HG03139 (cell line): Measurements from ENCODE around the gene ADIPOR2.
A peak's percentile ranks its signal among the peaks of the same experiment; 100 is the strongest.

Experiments
- ATAC-seq: cut with Tn5 transposase; IDR thresholded peaks from one replicate; pipeline ENCODE4 v1.9.1; 2021; ENCODE audit not compliant: unreplicated experiment

Gene ADIPOR2

DNA sequence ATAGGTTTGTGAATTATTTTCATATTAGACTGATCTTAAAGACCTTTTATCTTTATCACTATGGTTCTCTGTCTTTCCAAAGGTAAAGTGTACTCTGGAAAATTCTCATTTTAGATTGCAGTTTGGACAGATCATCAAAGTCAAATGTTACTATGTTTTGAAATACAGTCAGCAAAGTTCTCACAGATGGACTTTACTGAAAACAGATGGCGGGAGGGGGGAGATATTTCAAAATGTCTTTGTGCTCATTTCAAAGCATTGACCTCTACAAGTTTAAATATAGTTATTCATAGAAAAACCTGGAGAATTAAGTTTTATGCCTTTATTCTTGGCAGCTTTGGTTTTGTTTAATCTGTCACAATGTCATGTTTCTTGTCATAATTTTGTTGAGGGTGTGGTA, 77.7 kb downstream of the ADIPOR2 start:
- no peak for ATAC-seq

DNA sequence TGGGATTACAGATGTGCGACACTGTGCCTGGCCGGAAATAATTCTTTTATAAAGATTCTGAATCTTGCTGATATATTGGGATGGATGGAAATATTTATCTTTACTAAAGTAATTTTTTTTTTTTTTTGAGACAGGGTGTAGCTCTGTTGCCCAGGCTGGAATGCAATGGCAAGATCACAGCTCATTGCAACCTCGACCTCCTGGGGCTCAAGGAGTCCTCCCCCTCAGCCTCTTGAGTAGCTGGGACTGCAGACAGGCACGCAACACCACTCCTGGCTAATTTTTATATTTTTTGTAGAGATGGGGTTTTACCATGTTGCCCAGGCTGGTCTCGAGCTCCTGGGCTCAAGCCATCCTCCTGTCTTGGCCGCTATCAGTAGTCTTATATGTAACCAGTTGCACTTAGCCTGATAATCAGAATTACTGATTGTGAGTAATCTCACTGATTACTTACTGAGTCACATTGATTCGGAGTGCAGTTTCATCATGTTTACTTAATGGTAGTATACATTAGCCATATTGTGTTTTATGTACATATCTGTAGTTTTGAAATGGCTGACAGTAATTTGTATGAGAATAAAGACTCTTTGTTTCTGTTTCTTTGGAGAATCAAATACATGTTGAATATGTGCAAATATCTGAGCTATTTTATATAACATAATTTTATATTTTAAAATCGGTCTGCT, 79.1 kb downstream of the ADIPOR2 start:
- no peak for ATAC-seq

DNA sequence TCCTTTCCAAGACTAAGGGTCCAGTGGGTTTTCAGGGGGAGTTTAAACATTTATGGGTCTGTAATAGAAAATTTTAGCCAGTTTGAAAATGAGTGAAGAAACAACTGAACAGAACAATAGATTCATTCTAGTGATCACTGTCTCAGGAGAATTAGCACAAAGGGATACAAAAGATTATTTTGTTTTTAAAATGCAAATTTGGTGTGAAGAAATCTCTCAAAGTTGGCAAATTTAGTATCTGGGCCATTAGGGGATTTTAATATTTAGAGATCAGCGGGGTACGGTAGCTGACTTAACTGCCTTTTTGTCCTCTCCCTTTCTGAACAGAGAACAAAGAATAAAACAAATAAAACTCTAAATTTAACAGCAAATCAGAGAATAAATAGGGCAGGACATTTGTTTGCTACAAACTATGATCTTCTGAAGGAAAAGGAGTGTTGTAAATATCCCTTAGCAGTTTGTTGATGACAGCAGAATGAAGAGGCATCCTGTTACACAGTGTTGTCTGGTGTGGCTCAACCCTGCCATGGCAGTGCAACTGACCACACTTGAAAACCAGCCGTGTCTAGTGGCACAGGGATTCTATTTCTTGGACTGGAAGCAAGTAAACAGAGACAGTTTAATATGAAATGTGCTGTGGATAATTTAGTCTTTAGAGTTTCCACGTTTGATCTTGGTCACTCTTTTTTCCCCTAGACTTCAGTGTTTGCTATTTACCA, 83.2 kb downstream of the ADIPOR2 start:
- ATAC-seq, result no peak

DNA sequence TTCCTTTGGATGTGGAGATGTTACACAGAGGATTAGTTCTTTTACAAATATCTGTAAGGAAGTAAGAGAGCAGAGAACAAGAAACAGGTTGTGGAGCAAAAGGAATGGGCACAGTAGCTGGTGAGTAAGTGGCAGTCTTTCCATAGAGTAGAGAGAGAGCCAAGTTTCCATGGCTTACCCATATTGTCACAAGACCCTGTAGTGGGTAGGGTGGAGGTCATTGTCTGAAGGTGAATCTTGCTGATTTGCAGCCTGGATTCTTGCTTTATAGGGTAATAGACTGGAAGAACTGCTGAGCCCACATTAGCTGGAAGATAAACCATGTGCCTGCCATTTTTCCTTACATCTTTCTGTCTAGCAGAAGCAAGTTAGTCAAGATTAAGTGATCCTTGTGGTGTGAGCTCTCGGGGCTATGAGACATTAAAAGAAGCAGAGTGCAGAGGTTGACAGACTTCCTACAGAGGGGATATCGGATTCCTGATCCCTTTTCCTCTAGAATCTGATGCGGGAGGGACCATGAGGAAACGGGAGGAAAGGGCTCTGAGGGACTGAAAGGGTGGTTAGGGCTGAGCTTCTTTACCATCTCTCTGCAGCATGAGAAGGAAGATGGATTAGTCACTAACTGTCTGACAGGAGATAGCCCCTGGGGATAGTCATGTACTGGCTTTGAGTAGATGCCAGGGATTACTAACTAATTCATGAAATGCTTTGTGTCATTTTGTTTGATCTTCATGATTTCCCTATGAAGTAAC, 85.5 kb downstream of the ADIPOR2 start:
- ATAC-seq, result no peak

DNA sequence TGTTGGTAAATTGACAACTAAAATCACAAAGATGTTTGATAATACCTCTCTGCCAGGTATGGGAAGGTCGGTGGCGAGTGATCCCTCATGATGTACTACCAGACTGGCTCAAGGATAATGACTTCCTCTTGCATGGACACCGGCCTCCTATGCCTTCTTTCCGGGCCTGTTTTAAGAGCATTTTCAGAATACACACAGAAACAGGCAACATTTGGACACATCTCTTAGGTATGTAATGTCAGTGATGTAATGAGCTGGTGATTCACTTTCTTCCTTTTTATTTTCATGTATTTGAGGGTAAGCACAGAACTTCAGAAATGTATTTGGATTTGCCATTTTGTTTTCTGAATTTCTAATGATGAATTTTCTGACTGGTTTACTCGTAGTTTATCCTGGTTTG, 86.9 kb downstream of the ADIPOR2 start:
- ATAC-seq, result no peak

DNA sequence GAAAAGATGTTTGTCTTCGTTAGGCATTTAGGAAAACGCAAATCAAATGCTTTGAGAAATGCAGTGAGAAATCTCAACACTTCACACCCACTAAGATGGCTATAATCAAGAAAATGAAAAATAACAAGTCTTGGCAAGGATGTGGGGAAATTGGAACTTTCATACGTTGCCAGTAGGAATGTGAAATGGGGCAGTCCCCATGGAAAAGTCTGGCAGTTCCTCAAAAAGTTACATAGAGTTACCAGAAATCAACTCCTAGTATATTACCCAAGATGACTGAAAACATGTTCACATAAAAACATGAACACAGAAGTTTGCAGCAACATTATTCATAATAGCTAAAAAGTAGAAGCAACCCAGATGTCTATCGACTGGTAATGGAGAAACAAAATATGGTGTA, 88.0 kb downstream of the ADIPOR2 start:
- ATAC-seq, result no peak

DNA sequence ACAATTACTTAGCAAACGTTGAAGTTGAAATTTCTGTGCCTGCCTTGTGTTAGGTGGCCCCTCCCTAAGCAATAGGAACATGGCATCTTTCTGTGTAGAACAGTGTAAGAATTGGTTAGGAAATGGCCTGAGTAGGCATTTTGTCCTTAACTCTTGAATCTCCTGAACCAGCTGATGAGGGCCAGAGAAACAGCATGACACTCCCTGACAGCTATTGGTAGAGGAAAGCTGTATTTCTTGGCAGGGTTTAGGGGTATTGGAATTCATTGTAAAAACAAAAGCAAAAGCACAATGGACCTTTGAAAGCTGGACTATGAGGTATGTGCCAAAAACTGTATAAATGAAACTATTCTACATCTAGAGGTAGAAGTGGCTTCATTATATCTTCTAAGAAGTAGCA, 88.9 kb downstream of the ADIPOR2 start:
- no peak for ATAC-seq

DNA sequence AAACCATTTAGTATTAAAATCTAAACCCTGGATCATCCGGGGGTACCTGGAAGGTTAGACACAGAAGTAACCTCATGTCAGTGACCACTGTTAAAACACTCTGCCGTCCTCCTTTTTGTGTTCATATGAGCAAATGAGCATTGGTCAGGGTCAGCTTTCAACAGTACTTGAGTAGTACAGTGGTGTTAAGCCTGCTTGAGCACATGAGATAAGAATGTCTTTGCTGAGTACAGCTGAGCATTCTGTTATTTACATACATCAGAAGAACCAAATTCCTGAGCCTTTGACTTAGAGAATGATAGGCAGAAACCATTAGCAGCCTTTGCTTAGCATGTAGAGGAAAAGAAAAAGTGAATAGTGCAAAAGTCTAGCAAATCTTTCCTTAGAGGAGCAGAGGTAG, 90.9 kb downstream of the ADIPOR2 start:
- ATAC-seq, result no peak

DNA sequence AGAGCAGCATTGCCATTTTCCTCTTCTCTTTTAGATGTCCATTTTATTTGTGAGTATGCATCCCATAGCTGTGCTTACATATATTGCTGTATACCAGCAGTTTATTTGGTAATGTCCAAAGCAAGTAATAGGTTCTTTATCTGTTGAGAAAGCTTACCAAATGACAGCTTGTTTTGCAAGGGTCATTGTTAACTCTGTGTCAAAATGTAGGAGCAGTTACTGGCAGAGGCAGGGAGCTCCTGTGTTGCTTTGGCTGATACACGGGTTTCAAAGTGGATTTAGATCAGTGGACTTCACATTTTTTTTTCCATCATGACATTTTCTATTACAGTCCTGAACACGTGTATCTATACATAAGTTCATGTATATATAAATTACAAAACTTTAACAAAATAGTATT, 91.3 kb downstream of the ADIPOR2 start:
- no peak for ATAC-seq

DNA sequence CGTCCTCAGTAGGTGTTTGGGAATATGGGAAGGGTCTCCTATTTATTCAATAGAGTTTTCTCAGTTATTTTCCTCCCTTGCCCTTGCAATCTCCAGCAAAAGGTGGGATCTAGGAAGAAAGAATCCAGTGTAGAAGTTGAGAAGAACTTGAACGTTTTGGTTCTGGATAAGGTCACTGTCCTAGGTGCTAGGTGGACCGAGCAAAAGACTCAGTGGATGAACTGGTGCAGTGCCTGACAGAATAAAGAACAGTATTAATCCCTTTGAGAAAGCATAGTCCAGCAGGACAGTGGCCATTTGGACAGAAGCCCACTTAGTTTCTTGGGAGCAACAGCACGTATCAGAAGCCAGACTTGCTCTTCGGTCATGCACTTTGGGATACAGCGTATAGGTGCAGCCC, 96.8 kb downstream of the ADIPOR2 start:
- ATAC-seq, result no peak

DNA sequence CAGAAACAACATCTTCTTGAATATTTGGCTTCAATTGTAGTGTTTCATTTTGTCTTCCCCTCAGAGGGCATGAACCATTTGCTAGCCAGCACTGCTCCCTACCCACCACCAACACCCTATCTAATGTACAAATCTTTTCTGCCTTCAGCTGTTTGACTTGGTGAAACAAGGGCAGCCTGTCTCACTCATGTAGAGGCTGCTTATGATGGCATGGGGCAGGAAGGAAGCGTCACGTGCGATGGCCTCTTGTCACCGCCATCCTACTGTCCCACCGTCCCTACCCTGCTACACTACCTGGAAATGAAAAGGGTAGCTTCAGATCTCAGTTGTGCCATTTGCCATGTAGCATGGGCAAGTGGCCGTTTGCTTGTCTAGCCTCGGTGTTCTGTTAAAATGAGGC, 99.6 kb downstream of the ADIPOR2 start:
- ATAC-seq, result no peak

DNA sequence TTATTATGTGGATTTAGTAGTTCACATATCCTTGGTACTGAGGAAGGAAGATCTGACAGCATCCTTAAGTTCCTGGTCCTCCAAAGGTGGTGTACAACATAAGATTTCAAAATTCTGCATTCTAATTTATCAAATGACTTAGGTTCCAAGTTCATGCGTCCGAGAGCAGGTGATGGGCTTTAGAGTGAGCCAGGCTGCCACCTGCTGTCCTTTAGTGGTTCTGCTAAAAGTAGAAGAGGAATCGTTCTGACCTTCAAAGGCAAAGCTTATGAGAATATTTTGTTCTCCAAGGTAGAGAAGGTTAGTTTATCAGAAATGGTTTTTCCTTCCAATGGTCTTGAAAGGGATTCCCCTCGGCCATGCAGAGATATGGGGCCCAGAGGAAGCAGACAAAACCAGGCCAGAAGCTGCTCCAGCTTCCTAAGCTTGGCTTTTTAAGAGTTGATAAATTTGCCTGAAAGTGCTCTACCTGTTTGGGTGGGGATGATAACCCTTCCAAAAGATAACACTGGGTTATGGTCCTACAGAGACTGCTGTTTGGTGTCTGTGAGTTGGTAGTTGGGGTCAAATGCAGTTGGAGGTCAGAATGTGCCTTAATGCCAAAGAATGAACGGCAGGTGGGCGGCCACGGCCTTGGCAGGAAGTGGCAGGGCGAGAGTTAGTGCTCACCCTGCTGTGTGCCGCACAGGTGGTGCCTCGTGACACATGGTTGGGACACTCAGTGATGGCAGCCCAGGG, 100.4 kb downstream of the ADIPOR2 start:
- ATAC-seq, result no peak

DNA sequence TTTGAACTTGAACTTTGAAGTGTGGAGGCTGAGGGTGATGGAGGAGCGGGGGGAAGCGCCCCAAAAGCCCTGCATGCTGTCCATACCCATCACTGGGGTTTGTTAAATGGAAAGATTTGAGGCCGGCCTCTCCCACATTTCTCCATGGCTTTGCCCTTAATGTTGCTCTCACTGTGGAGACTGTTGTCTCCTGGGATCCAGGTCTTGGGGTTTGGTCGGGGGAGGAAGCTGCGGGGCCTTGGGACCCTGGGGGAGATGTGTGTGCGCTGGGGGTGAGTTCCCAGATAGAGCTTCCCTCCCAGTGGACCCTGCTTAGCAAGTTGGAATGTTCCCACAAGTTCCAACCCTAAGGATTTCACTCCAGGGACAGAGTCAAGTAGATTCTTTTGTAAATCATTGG, 101.5 kb downstream of the ADIPOR2 start:
- ATAC-seq, result no peak

DNA sequence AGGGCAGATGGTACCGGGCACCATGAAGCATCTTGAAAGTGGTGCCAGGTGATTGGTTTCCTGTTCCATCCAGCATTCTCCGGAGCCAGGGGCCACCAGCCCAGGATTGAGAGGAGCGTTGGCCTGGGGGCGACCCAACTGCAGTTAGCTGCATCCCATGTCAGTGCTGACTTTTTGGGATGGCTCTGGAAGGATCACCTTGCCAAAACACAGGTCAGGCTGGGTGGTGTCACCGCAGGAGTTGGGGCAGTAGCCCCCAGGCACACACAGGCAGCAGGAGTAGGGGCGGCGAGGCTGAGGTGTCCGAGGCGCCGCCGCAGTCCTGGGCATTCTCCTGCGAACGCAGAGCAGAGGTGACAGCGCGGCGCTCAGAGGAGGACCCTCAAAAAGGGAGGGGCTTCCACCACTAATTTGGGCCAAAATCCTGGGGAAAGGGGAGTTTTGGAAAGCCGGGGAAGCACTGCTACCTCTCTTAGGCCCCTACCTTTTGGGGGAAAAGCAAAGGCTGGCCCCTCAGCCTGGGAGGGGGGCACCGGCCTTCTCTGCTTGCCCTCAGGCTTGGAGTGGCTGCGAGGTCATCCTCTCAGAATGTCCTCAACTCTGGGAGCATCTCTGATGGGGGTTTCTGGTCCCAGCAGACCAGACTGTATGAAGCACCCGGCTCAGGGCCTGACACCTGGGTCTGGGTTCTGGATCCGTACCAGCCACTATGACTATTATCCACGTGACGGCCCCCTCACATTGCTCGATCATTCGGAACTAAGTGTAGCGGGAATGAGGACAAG, 102.7 kb downstream of the ADIPOR2 start:
- no peak for ATAC-seq

DNA sequence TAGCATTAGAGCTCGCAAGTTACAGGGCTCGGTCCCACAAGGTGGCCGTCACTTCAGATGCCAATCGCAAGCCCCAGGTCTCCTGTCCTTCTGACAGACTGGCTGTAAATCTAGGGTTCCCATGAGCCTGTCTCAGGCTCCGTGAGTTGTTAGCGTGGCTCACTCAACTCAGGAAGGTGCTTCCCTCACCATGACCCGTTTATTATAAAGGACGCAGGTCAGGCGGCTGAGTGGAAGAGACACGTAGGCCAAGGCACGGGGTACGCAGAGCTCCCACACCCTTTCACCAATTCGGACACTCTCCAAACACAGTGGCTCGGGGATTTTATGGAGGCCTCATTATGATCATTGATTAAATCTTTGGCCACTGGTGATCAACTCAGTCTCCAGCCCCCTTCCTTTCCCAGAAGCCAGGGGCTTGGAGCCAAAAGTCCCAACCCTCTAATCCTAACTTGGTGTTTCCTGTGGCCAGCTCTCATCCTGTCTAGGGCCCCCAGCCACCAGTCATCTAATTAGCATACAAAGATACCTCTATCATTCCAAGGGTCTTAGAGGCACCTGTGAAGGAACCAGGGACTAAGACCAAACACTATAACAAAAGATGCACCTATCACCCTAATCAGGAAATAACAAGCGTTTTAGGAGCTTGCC, 103.7 kb downstream of the ADIPOR2 start:
- ATAC-seq, result no peak

DNA sequence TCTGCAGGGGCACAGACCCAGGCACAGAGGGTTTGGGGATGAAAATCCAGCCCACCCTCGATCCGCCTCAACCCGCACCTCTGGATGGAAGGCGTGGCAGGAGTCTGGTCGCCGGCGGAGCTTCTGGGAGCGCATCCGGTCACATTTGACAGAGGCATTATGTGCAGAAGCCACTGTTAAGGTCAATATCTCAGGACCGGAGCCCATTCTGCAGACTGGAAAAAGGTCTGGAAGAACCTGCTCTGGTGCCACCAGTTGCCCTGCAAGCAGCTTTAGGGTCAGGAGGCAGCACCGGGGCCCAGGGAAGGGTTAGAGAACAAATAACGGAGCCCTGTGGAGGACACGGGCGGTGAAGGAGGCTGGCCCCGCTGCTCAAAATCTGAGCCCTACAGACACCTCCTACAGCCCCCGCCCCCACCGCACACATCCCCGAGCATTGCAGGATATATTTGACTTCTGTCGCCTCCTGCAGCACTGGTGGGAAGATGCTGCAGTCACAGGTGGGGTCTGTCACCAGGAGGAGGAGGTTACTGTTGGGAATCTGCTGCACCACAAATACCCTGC, 104.4 kb downstream of the ADIPOR2 start:
- no peak for ATAC-seq

DNA sequence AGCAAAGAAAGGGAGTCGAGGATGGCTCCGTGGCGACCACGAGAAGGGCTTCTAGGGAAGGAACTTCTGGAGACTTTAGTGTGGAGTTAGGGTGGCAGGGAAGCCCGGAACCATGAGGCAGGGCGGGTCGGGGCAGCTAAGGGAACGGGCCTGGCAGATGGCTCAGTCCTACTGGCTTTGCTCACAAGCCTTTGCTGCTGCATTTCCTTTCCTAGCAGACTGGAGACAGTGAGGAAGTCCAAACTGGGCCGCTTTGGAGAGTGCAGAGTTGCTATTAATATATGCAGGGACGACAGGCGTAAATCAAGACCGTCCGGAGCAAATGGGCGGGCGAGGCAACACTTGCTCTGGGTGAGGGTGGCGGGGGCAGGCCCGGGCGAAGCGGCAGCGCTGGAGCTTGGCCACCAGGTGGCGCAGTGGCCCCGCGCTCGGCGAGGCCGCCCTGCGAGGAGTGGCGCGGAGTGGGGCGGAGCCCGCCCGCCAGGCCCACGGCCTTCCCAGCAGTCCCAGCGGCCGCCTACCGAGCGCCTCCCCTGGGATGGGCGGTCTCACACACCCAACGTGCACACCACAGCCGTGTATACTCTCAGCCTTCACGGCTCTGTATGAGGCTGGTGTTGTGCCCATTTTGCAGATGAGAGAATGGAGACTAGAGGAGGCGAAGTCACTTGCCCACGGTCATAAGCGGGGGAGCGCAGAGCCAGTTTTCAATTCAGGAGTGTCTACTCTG, 105.1 kb downstream of the ADIPOR2 start:
- ATAC-seq, result peak; percentile 90

DNA sequence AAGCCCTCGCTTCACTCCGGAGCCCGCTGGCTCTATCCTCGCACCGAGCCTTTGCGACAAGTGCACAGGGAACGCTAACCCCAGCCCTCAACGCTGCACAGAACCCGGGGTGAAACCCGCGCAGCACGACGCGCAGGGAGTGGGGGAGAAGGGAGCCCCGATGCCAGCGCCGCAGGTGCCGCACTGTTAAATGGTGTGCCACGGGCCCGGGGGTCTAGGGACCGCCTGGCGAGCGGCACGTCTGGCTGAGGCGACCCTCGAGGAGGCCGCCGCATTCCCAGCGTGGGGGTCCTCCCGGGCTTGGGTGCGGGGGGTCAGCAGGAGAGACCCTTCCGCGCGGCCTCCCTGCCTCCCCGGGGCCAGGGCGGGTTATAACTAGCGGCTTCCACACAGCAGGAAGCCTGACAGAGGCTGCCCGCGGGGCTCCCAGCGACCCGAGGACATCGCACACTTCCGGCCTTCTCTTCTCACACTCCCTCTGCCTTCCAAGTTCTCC, 105.7 kb downstream of the ADIPOR2 start:
- ATAC-seq, result peak; percentile 16
